Kasumi-1 (cell line): ENCODE measurements around the gene TNIK.
A peak's percentile ranks its signal among the peaks of the same experiment; 100 is the strongest.
"Not testable (repeated sequence)": the region's sequence is repeated elsewhere in the genome, so short reads cannot be mapped to it uniquely, and the experiment has no call there.

ENCODE experiments used
- DNase-seq, 2 experiments: peaks; one replicate each; lab custom pipeline; 2025; lab: John Stamatoyannopoulos, UW

Gene TNIK

GRCh38 chr3:171468296-171468906 is 8.2 kb upstream of the TNIK start:
- DNase-seq = no peak

GRCh38 chr3:171465763-171466162 is 5.6 kb upstream of the TNIK start:
- no peak for DNase-seq

DNA sequence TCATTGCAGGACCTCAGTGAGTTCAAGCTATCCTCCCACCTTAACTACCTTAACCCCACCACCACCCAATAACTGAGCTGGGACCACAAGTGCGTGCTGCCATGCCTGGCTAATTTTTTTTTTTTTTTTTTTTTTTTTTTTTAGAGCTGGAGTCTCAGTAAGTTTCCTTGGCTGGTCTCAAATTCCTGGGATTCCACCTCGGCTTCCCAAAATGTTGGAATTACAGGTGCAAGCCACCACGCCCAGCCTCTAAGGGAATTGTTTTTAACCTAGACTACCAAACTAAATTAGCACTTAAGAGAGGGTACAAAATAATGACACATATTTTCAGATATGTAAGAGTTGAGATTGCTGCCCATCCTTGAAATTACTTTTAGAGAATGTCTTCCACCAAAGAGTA is 4.3 kb upstream of the TNIK start:
- no peak for DNase-seq

GRCh38 chr3:171462224-171462623 is 2.0 kb upstream of the TNIK start:
- no peak for DNase-seq

DNA sequence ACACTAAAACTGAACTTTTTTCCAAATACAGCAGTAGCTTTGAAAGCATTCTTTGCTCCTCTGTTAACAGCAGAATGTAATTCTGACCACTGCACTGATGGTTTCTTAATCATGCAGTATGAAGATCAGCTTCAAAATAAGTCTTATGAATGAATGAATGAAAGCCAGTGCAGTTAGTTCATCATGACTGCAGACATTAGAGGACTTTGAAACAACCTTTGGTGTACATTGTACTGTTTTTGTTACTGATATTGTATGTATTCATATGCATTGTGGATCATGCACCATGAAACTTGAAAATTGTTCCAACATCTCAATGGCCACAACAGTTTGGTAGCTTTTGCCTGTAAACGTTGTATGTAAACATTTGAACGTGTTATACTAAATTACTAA is 1.3 kb upstream of the TNIK start:
- DNase-seq = no peak

GRCh38 chr3:171460725-171461524 is 720 bp upstream of the TNIK start:
- DNase-seq = peak; percentile 70 to 78

DNA sequence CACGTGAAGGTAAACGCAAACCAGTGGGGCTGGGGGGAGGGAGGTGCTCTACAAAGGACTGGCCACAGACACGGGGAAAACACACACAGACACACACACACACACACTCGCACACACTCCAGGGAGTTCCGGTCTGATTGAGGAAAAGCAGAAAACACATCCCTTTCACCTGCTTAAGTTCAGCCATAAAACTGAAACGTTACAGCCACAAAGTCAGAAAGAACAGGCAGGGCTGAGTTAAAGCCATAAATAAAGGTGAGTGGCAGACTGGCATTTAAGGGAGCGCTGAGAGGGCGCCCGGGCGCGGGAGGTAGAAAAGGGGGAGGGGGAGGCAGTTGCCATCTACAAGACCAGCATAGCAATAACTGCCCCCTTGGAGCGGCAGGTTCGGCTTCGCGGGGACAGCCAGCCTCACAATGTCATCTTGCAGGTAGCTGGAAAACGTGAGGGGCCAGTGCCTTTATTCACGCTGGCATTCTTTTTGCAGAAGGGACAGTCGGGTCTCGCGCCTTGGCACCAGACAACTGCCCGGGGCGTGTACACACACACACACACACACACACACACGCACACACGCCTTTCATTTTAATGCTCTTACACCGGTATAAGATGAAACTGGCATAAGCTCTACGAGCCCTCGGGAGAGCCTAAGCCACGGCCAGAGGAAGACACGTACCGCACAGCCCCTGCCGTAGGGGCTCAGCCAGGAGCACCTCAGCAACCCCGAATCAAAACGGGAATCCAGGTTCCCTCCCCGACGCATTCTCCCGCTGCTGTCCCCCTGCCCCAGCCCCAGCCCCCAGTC is 866 bp downstream of the TNIK start:
- DNase-seq = peak; percentile 15 to 17

DNA sequence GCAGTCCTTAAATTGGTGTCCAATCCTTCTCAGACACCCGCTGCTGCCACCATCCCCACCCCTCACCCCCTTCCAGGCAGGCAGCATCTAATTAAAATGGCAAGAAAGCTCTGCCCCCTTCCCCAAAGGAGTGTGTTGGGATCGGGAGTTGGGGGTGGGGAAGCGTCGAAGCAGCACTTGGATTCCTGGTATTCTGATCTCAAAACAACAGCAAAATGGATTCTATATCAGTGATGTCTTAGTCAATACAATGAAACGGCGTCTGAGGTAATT is 1.4 kb downstream of the TNIK start:
- DNase-seq = no peak

DNA sequence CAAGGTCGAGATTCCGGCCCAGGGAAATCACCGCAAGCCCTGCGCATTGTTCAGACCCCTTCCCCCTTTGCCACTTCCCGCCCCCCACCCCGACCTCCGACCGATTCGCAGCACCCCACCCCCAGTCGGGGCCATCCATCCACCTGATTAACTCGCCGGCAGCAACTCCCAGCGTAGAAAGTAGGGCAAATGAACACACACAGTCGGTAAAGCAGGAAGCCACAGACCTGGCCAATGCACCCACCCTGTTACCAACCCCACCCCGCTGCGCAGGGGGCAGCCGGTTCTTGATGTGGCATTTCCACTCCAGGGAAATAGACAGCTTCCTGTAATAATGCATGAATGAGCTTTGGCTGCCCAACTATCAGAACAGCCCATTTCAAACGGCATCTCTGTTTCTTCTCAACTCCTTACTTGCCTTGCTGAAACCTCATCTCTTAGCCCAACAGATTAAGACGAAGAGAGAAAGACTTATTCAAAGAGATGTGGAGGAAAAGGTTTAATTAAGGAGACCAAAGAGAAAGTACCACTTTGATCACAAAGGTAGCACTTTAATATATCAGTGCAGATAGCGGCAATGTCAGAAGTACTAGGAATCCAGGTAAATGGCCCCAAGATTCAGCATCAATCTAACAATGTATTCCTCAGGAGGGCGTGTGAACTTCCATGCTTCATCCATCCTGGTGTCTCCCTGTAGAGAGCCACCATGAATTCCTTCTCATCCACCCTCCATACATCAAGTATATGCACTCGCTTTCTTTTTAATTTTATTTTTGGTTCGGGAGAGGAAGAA is 1.9 kb downstream of the TNIK start:
- no peak for DNase-seq

GRCh38 chr3:171457607-171458061 is 2.6 kb downstream of the TNIK start:
- no peak for DNase-seq

DNA sequence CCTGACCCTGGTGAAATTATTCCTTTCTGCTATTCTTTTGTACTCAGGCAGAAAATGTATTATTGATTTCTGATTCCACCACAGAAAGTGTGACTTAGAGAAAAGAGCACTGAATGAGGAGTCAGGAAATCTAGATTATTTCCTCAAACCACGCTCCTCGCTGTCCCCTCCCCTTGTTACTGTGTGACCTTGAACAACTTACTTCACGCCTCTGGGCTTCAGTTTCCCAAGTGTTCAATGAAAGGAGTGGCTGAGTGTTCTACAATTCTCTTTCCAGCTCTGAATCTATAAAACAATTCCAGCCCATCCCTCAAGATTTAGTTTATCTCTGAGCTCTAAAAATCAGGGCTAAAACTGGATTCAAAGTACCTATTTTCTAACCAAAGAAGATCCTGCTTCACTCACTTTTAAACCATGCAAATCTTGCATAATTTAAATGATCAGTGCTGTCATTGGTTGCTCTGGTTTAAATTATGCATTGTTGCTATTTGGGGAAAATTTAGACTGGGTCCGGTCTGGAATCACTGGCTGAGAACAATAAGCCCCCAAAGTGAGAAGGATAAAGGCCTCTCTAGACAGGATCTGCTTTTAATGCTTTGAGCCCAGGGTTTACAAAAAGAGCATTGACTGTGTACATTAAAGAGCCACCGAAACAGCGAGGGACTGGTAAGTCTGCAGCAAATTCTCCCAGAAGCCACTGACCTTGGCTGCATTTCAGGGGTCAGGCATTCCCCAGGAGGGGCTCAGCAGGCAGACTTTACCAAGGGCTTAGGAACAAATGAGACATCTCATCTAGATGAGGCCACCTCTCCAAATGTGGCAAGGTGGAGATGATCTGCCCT is 3.2 kb downstream of the TNIK start:
- DNase-seq = no peak

DNA sequence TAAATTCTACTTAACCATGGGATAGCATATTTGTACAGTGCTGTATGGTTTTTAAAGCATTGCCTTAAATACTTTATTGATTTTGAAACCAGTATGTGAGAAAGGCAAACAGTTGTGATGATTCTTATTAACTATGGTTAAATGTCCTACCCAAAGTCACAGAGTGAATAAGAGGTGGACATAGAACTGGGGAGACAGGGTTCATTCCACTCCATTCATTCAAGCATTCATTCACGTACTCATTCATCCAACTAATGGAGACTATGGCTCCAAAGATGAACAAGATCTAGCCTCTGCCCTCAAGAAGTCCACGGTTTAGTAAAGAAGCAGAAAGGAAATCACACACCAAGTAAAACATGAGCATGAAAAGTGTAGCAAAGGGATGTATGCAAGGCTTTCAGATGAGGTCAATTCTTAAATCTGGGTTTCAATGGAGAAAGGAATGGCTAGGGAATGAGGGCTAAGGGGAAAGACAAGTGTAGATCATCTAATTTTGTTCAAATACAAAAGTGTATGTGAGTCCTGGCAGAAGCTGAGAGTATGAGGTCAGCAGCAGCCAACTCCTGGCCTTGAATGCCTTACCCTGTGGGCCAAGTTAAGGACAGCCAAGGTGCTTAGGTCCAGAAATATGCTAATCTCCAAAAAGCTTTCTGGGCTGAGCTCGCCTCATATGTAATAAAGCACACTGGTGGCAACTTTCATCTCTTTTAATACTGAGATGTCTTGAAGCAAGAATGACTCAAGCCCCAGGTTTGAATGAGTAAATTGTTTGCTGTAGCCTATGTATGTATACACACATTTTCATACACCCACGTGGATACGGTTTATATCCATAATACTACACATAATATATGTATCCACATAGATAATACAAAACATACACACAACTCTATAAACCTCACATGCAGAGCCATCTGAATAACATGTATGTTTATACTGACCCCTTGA is 4.3 kb downstream of the TNIK start:
- DNase-seq = no peak

DNA sequence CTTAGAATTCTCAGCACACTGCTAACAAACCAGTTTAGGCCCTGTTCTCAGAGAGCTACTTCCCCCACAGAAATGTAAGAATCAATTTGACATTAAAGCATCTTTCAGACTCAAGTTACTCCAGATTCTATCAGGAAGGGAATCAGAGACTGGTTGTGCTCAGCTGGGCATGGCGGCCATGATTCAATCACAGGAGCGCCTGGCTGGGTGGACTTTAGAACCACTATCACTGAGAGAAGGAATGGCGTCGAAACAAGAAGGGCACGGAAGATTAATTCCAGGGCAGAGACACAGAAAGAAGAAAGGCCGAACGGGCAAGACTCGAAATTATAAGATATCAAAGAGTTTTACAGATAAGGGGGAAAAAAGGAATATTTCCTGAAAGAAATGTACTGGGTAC is 6.2 kb downstream of the TNIK start:
- no peak for DNase-seq

GRCh38 chr3:171453180-171453886 is 6.9 kb downstream of the TNIK start:
- no peak for DNase-seq

DNA sequence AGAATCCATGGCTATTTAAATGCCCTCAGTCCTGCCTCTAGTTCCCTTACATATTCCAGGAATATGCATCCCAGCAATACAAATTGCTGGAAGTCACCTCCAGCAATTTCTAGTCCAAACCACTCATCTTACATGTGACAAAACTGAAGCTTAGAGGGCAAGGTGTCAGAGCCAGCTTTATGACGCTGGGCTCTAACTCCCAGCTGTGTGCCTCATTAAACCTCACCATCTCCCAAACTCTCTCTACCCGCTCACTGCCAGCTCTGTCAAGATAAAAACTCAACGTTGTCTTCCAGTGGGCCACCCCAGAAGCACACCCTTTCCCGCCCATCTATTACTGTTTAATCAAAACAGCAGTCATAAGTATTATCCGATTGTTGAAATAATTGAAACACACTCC is 7.9 kb downstream of the TNIK start:
- no peak for DNase-seq

GRCh38 chr3:171451915-171452314 is 8.3 kb downstream of the TNIK start:
- no peak for DNase-seq

DNA sequence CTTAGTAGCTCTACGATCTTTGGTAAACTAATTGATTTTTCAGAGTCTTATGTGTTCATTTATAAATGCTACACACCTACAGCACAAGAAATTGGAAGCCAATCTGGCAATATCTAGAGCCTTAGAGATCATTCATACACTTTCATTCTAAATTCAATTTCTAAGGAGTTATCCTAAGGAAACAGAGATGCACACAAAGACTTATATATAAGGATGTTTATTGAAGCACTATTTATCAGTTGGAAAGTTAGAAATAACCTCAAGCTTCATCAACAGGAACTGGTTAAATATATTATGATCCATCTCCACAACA is 12.7 kb downstream of the TNIK start:
- not testable (repeated sequence) for DNase-seq

- no peak for DNase-seq
These were observed 13.2 kb downstream of the TNIK start for GRCh38 chr3:171446801-171447578.

GRCh38 chr3:171446301-171446700 is 13.9 kb downstream of the TNIK start:
- no peak for DNase-seq
